OCI-M2 (cell line): ENCODE measurements around the gene BLTP1.

Source experiments
- DNase-seq: peaks from one replicate; lab custom pipeline; 2025; ENCODE audit not compliant: unreplicated experiment; lab: John Stamatoyannopoulos, UW

Gene BLTP1

DNA sequence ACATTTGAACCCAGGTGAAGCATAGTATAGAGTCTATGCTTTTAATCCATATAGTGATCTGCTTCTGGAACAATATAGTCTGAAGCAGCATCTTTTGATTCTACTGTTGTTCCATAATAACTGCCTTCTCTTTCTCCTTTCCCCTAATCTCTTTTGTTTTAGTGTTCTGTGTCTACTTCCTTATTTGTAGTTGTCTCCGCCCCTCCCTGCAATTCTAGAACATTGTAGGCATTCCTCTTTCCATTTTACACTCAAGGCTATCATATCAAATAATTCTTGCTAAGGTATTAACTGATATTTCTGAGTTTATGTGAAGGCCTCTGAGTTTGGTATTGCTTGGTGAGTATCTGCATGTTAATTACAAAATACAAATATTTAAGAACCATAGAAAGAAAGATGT, 11.6 kb downstream of the BLTP1 start:
- no peak for DNase-seq

DNA sequence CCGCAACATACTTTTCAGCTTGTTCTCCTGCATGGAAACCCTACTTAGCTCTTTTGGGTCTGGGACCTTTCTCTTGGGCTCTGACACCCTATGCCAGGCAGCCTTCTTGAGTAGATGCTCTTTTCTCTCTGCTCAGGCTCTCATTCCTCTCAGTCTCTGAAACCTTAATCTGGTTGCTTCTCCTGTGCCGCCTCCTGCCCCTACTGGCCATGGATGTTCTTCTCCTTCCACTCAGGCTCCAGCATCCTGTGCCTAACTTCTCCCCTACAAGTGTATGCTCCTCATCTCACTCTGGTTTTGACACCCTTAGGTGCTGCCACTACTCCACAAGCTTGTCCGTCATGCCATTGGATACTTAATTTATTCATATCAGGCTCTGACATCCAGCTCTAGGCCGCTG, 15.2 kb downstream of the BLTP1 start:
- no peak for DNase-seq

- DNase-seq = no peak
Observed at GRCh38 chr4:122170775-122171174, 18.6 kb downstream of the BLTP1 start.

GRCh38 chr4:122171323-122171722, 19.2 kb downstream of the BLTP1 start:
- DNase-seq = no peak

DNA sequence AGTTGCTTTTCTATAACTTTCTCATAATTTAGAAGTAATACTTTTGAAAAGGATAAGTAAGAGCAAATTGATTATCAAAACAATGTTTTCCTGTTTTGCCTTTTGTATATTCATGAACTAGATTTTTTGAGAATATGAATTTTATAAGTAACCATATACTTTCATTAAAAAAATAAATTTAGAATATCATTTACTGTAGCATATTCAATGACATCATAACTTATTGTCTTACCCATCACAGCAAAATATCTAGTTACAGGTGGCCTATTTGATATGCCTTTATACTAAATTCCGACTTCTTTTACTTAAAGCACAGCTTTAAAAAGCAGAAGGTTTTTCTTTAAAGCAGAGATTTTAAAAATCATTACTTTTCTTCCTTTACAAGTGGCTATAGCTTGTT, 20.1 kb downstream of the BLTP1 start:
- DNase-seq = no peak

GRCh38 chr4:122178961-122179360, 26.8 kb downstream of the BLTP1 start:
- DNase-seq = no peak

GRCh38 chr4:122195718-122196117, 43.6 kb downstream of the BLTP1 start:
- no peak for DNase-seq
